Muscle of back (tissue), 13 donors: ENCODE measurements around the gene OLIG1. TPM values are rescaled to one million over a fixed set of nuclear protein-coding genes. Genes with fewer than 3 reads are reported as not detected.

Experiments
- DNase-seq, 3 donors: peaks; one replicate each; pipeline versions ENCODE4 v3.0.0 to v3.0.0-alpha.2; 2013
- long read RNA-seq, 9 donors: transcript quantifications; one replicate each; lab custom pipeline, GENCODE V29; 2026
- polyA plus RNA-seq, 10 donors: library from polyadenylated mRNA; unstranded; fragments of 120-200 nt; gene quantifications; one replicate each; pipeline ENCODE4 v1.2.1, GENCODE V29; 2013; ENCODE audit not compliant: insufficient read length in 10 of 10

The OLIG1 gene
- 1 to 10 TPM in 1 of 10 donors, under 1 TPM in 7, not detected in 2; 0.20 to 1.4 (median 0.41) TPM for polyA plus RNA-seq
- long read RNA-seq, donor 1 = 0 reads
- long read RNA-seq, donor 2 = 0 reads
- long read RNA-seq, donor 3 = 0 reads
- long read RNA-seq, donor 4 = 0 reads
- long read RNA-seq, donor 5, partial matches to known transcripts = 0 of 1 reads
- long read RNA-seq, donor 5, other reads (novel, unspliced or antisense) = 0 of 1 reads
- long read RNA-seq, donor 6 = 0 reads
- long read RNA-seq, donor 7 = 0 reads
- long read RNA-seq, donor 8 = 0 reads
- long read RNA-seq, donor 9 = 0 reads

- peak in 1 of 3 donors; percentile 71 for DNase-seq
Observed at GRCh38 chr21:33069994-33070743, at the start of gene OLIG1. TSS of gene OLIG1 (plus strand) at chr21:33070141. CDS start at chr21:33070247, 106 bp downstream.

- DNase-seq = no peak
Observed at GRCh38 chr21:33020558-33021100, 49.3 kb upstream of the OLIG1 start.

GRCh38 chr21:33021150-33021549, 48.8 kb upstream of the OLIG1 start:
- no peak for DNase-seq

- no peak for DNase-seq
Observed at GRCh38 chr21:33021667-33022066, 48.3 kb upstream of the OLIG1 start.

- no peak for DNase-seq
Observed at GRCh38 chr21:33022489-33022827, 47.5 kb upstream of the OLIG1 start.

- DNase-seq = no peak
Observed at GRCh38 chr21:33022828-33023573, 46.9 kb upstream of the OLIG1 start.

- no peak for DNase-seq
Observed at GRCh38 chr21:33023574-33024200, 46.3 kb upstream of the OLIG1 start.

GRCh38 chr21:33024201-33025103, 45.5 kb upstream of the OLIG1 start:
- DNase-seq = no peak

- no peak for DNase-seq
Observed at GRCh38 chr21:33025106-33025488, 44.8 kb upstream of the OLIG1 start.

GRCh38 chr21:33025489-33026442, 44.2 kb upstream of the OLIG1 start, which contains the start of gene OLIG2:
TSS of gene OLIG2 (plus strand) at chr21:33025935. CDS start at chr21:33026863, 928 bp downstream.
- DNase-seq = no peak

- DNase-seq = no peak
Observed at GRCh38 chr21:33026443-33026858, 43.5 kb upstream of the OLIG1 start.

- DNase-seq = no peak
Observed at GRCh38 chr21:33026878-33027400, 43.0 kb upstream of the OLIG1 start.

- no peak for DNase-seq
Observed at GRCh38 chr21:33027401-33028286, 42.3 kb upstream of the OLIG1 start.

- no peak for DNase-seq
Observed at GRCh38 chr21:33028287-33028670, 41.7 kb upstream of the OLIG1 start.

GRCh38 chr21:33028773-33029384, 41.1 kb upstream of the OLIG1 start:
- DNase-seq = no peak

- no peak for DNase-seq
Observed at GRCh38 chr21:33029385-33029921, 40.5 kb upstream of the OLIG1 start.

GRCh38 chr21:33029975-33030461, 39.9 kb upstream of the OLIG1 start:
- DNase-seq = no peak
